K562 (cell line): ENCODE data around the gene CCDC141. TPM values are rescaled to one million over a fixed set of nuclear protein-coding genes. Genes with fewer than 3 reads are reported as not detected.

Experiments used
- ATAC-seq: fragments of 200-7000 bp; cut with Tn5 transposase; 3 replicates; pipeline ENCODE4 v1.9.1; 2020; ENCODE audit warnings: moderate library complexity
- BruUV-seq: library from RNA; stranded (reverse); fragments of 400-500 nt; replicated peaks from 2 replicates; lab custom pipeline; 2021; lab: Mats Ljungman, UMichigan
- CTCF ChIA-PET: fragments of 300-600 bp; formaldehyde crosslinking; extraction: SDS; loops from one replicate; lab custom pipeline; 2021; ENCODE audit warnings: low intra/inter-chr PET ratio; lab: Yijun Ruan, JAX
- POLR2A ChIA-PET: fragments of 300-600, 350-650 bp; sonication (Branson Sonifier 250); formaldehyde crosslinking; extraction: SDS; loops from one replicate; lab custom pipeline; 2021; ENCODE audit warnings: antibody characterized with exemption, inconsistent platforms; lab: Yijun Ruan, JAX
- DNase-seq, 4 experiments: peaks; one replicate each; pipeline versions ENCODE4 v3.0.0 to v3.0.0-alpha.2; 2011 to 2018; ENCODE audit warnings: low spot score in 3 of 4, mixed read lengths in 3 of 4; ENCODE audit errors: extremely low read depth in 1 of 4
- FAIRE-seq: peaks from 2 replicates; lab custom pipeline; 2011; peaks lifted over from hg19 to GRCh38; lab: Jason Lieb, UNC
- H2AFZ ChIP-seq: 2 replicates; pipeline ENCODE4 v1.6.0; 2011; ENCODE audit warnings: low read depth, low read length, control low read depth, inconsistent platforms
- H3K27ac ChIP-seq: fragments of 200-600 bp; 3 replicates; pipeline ENCODE4 v1.8.0; 2011; ENCODE audit warnings: low read depth, mild to moderate bottlenecking, control low read depth, inconsistent platforms, low read length, moderate library complexity, mixed read lengths; ENCODE audit errors: extremely low read depth
- H3K27me3 ChIP-seq, 2 experiments: fragments of 300-600 bp in 1 of 2; 2 replicates in 1 of 2; 3 replicates in 1 of 2; pipeline versions ENCODE4 v1.6.0 to v1.8.0; 2011; ENCODE audit warnings: inconsistent platforms in 2 of 2, low read length in 2 of 2, mild to moderate bottlenecking in 1 of 2, mixed read lengths in 1 of 2, moderate library complexity in 1 of 2; ENCODE audit not compliant: control insufficient read depth in 2 of 2, insufficient read depth in 2 of 2
- H3K36me3 ChIP-seq: fragments of 300-600 bp; 3 replicates; pipeline ENCODE4 v1.8.0; 2011; ENCODE audit warnings: mild to moderate bottlenecking, low read length, inconsistent platforms; ENCODE audit not compliant: control insufficient read depth, insufficient read depth
- H3K4me1 ChIP-seq, 2 experiments: fragments of 200-600 bp in 1 of 2; replicated peaks in 1 of 2; 2 replicates in 1 of 2; 3 replicates in 1 of 2; pipeline versions ENCODE4 v1.5.1 to v1.8.0; 2011; ENCODE audit warnings: inconsistent platforms in 2 of 2, low read length in 2 of 2, mild to moderate bottlenecking in 1 of 2, mixed read lengths in 1 of 2, moderate library complexity in 1 of 2; ENCODE audit not compliant: control insufficient read depth in 2 of 2, insufficient read depth in 2 of 2
- H3K4me2 ChIP-seq: 2 replicates; pipeline ENCODE4 v1.6.1; 2011; ENCODE audit warnings: low read length, control low read depth, inconsistent platforms, mixed read lengths; ENCODE audit not compliant: insufficient read depth
- H3K4me3 ChIP-seq: fragments of 200-600 bp; sonication (generic), shearing (Covaris generic); 2 replicates; pipeline ENCODE4 v1.5.1; 2016; ENCODE audit warnings: control low read depth, inconsistent platforms
- H3K79me2 ChIP-seq: fragments of 200-600 bp; 3 replicates; pipeline ENCODE4 v1.8.0; 2011; ENCODE audit warnings: low read length, inconsistent platforms; ENCODE audit not compliant: control insufficient read depth, insufficient read depth
- H3K9ac ChIP-seq, 2 experiments: 2 replicates each; pipeline versions ENCODE4 v1.6.0 to v1.6.1; 2011; ENCODE audit warnings: low read depth in 2 of 2, low read length in 2 of 2, control low read depth in 1 of 2, inconsistent platforms in 1 of 2, mild to moderate bottlenecking in 1 of 2, mixed read lengths in 1 of 2; ENCODE audit not compliant: insufficient read depth in 1 of 2
- H3K9me1 ChIP-seq: one replicate; pipeline ENCODE4 v1.6.0; 2011; ENCODE audit warnings: inconsistent platforms, mild to moderate bottlenecking, low read length, moderate library complexity; ENCODE audit not compliant: control insufficient read depth, insufficient read depth
- H3K9me3 ChIP-seq: replicated peaks from 2 replicates; pipeline ENCODE4 v1.5.1; 2011; ENCODE audit warnings: low read depth, low read length, inconsistent platforms; ENCODE audit not compliant: control insufficient read depth, insufficient read depth
- H4K20me1 ChIP-seq: replicated peaks from 2 replicates; pipeline ENCODE4 v1.6.1; 2011; ENCODE audit warnings: low read length, inconsistent platforms, mixed read lengths; ENCODE audit not compliant: control insufficient read depth, insufficient read depth
- STAT6 ChIP-seq: sonication (generic); formaldehyde crosslinking; IDR thresholded peaks from 2 replicates; pipeline ENCODE4 v1.8.1; 2023; ENCODE audit warnings: mild to moderate bottlenecking, missing genetic modification reagents
- TARDBP ChIP-seq: fragments of 450-650 bp; IDR thresholded peaks from 2 replicates; pipeline ENCODE4 v1.6.1; 2016
- WGBS: fragments of 100-300 bp; shearing (Covaris generic); methylation state at CpG from one replicate; pipeline ENCODE4 v1.1.6; 2016; ENCODE audit warnings: low coverage, mixed read lengths; ENCODE audit not compliant: insufficient coverage; ENCODE audit errors: missing lambda C conversion rate; 5-methylcytosine and 5-hydroxymethylcytosine counted together
- in situ Hi-C: fragments of 300-500 bp; cut with MboI; formaldehyde crosslinking; loops from 4 replicates; pipeline ENCODE4 v1.15.0; 2018; ENCODE audit warnings: inconsistent platforms, mixed read lengths
- intact Hi-C: fragments of 100-400 bp; cut with micrococcal nuclease; formaldehyde crosslinking; loops from 2 replicates; pipeline ENCODE4 v1.14.2; 2022
- polyA plus RNA-seq, 8 experiments: library from polyadenylated mRNA; depleted of rRNA in 4 of 8; stranded (reverse) in 5 of 8; unstranded in 3 of 8; fragments of >200 nt; fragmentation: Nextera tagmentation in 2 of 8; fragmentation: Illumina TruSeq in 1 of 8; extraction: Ambion mirVana in 2 of 8; extraction: Trizol in 1 of 8; gene quantifications; 2 replicates each; pipeline versions ENCODE4 v1.2.1 to v1.2.3, GENCODE V29; 2011 to 2014; ENCODE audit warnings: inconsistent platforms in 1 of 8, missing spikeins in 1 of 8
- total RNA-seq, 7 experiments: library from RNA; depleted of rRNA in 6 of 7; stranded (reverse); fragments of >200 nt in 6 of 7; fragmentation: Illumina TruSeq in 2 of 7; extraction: Trizol in 2 of 7; gene quantifications; 2 replicates each; pipeline versions ENCODE4 v1.2.1 to v1.2.3, GENCODE V29; 2011 to 2021; ENCODE audit warnings: low replicate concordance in 1 of 7

CCDC141 gene
- total and polyA plus RNA-seq, 9 of the 15 experiments (the other 6 are each of a cell fraction or from before 2014, with no cell fraction given), result 0.09 TPM; not detected in 8

- 0% methylated on average over 4 of the region's 4 CpGs for WGBS
- H3K4me2 ChIP-seq, result no peak overlapping the region
- H3K4me1 ChIP-seq, result no peaks in the 10 kb centered on the region
- no peak overlapping the region for H3K4me3 ChIP-seq
- H3K27me3 ChIP-seq, result no peaks in the 10 kb centered on the region
- no peak for DNase-seq
- H4K20me1 ChIP-seq, result no peaks in the 10 kb centered on the region
- H3K79me2 ChIP-seq, result no peaks in the 10 kb centered on the region
- H3K9me3 ChIP-seq, result no peaks in the 10 kb centered on the region
- intact Hi-C loops, result loop anchor here (10.0 kb wide), 1 partner anchor 827 kb away; no protein-coding TSS in a partner anchor
- POLR2A ChIA-PET, result no interaction called here
- BruUV-seq, result no TSS peak
- no peak overlapping the region for H3K27ac ChIP-seq
- no peak for ATAC-seq
- CTCF ChIA-PET, result interaction anchor here (0.6 kb wide), 1 partner anchor 1583 kb away, joined by 3 read pairs; no protein-coding TSS in a partner anchor
- H2AFZ ChIP-seq, result no peak overlapping the region
- no peak for FAIRE-seq
- no peak overlapping the region for H3K9ac ChIP-seq
- H3K9me1 ChIP-seq, result no peaks in the 10 kb centered on the region
- H3K36me3 ChIP-seq, result no peaks in the 10 kb centered on the region
- TF ChIP-seq STAT6 (CRISPR knock-in tag) (no peak), TARDBP (no peak)
- in situ Hi-C loops, result loop anchor here (10.0 kb wide), 2 partner anchors 123 to 803 kb away; partner anchors contain the start of gene RBM45
Observed at GRCh38 chr2:178917555-178917954, 132.4 kb downstream of the CCDC141 start.
